Prostate gland (tissue), 2 donors: ENCODE results near the gene MAPK1. TPM values are rescaled to one million over a fixed set of nuclear protein-coding genes. Genes with fewer than 3 reads are reported as not detected.

Experiments used
- DNase-seq: peaks from one replicate; pipeline ENCODE4 v3.0.0-alpha.2; 2019; ENCODE audit warnings: low spot score
- H3K27ac ChIP-seq, 2 donors: fragments of 200-600 bp; sonication (generic); 2 replicates each; pipeline ENCODE4 v1.5.1; 2017 to 2019
- H3K27me3 ChIP-seq: fragments of 200-600 bp; sonication (generic); replicated peaks from 2 replicates; pipeline ENCODE4 v1.5.1; 2019; ENCODE audit not compliant: insufficient read depth
- H3K36me3 ChIP-seq, 2 donors: fragments of 200-600 bp; sonication (generic); 1 replicate in 1 of 2; 2 replicates in 1 of 2; pipeline versions ENCODE4 v1.5.1 to v1.8.1; 2017 to 2019
- H3K4me1 ChIP-seq: fragments of 200-600 bp; sonication (generic); replicated peaks from 2 replicates; pipeline ENCODE4 v1.5.1; 2019
- H3K4me3 ChIP-seq, 2 donors: fragments of 200-600 bp; sonication (generic); 2 replicates each; pipeline ENCODE4 v1.5.1; 2017 to 2019
- H3K9me3 ChIP-seq: fragments of 200-600 bp; sonication (generic); 2 replicates; pipeline ENCODE4 v1.5.1; 2017
- CTCF ChIP-seq, 4 experiments: fragments of 200-600 bp in 2 of 4; fragments of 450-650 bp in 2 of 4; sonication (generic) in 2 of 4; IDR thresholded peaks; 1 replicate in 3 of 4; 2 replicates in 1 of 4; pipeline ENCODE4 v1.5.1; 2016 to 2019; ENCODE audit warnings: antibody characterized with exemption in 4 of 4, mild to moderate bottlenecking in 2 of 4, moderate library complexity in 2 of 4
- POLR2A ChIP-seq: fragments of 450-650 bp; IDR thresholded peaks from one replicate; pipeline ENCODE4 v1.6.1; 2016; ENCODE audit warnings: antibody characterized with exemption, mild to moderate bottlenecking
- POLR2AphosphoS5 ChIP-seq: sonication (generic); formaldehyde crosslinking; IDR thresholded peaks from one replicate; pipeline ENCODE4 v1.6.1; 2017; ENCODE audit warnings: antibody characterized with exemption
- WGBS: methylation state at CpG from one replicate; pipeline ENCODE4 v1.1.5; 2018; 5-methylcytosine and 5-hydroxymethylcytosine counted together
- intact Hi-C: fragments of 100-400 bp; cut with DNase I; formaldehyde crosslinking; loops from one replicate; pipeline ENCODE4 v1.14.2; 2022
- total RNA-seq, 2 donors: library from RNA; depleted of rRNA; stranded (reverse); fragments of >200 nt; gene quantifications; one replicate each; pipeline ENCODE4 v1.1.0, GENCODE V29; 2016

Gene MAPK1
- total RNA-seq, 2 donors from 2014 or later: 89.6 to 92.1 TPM

DNA sequence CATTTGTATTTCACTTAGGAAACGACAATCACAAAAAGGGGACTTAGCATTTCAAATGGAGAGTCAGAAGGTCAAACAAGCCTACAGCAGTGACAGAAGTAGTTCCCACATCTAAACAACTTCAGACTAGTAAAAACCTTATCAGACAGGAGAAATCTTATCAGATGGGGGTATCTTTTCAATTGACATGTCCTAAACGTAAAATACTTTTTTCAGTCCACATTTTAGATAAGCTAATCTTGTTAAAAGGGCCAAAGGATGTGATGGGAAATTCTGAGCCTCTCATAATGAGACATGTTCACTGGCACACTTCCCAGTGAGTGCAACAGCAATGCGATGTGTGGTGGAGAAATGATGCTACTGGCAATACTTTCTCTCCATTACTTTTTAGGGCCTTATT is 2.4 kb downstream of the MAPK1 start:
- H3K4me3 ChIP-seq: no peak overlapping the region
- TF ChIP-seq CTCF (IDR thresholded peaks at IDR 0.05) (no peak), POLR2A (no peak), POLR2AphosphoS5 (no peak)
- H3K36me3 ChIP-seq: no peaks in the 10 kb centered on the region
- intact Hi-C loops: no loop called here
- WGBS: 17% methylated on average over 3 of the region's 3 CpGs
- H3K9me3 ChIP-seq: no peaks in the 10 kb centered on the region
- no peak overlapping the region for H3K27ac ChIP-seq
- peak; percentile 24 for DNase-seq
- no peaks in the 10 kb centered on the region for H3K27me3 ChIP-seq
- H3K4me1 ChIP-seq: peaks cover 6% of the 10 kb centered on the region

- Histone ChIP-seq H3K4me3 (no peak overlapping the region), H3K27ac (no peak overlapping the region), H3K9me3 (no peaks in the 10 kb centered on the region), H3K36me3 (no peaks in the 10 kb centered on the region), H3K27me3 (no peaks in the 10 kb centered on the region), H3K4me1 (peaks cover 6% of the 10 kb centered on the region)
- no peak for DNase-seq
- intact Hi-C loops: no loop called here
- no peak for TF ChIP-seq POLR2AphosphoS5
- no peak for TF ChIP-seq CTCF (IDR thresholded peaks at IDR 0.05)
- TF ChIP-seq POLR2A: no peak
- WGBS: 90% methylated on average over 9 of the region's 9 CpGs
Measured at GRCh38 chr22:21862386-21863245, 4.8 kb downstream of the MAPK1 start.

DNA sequence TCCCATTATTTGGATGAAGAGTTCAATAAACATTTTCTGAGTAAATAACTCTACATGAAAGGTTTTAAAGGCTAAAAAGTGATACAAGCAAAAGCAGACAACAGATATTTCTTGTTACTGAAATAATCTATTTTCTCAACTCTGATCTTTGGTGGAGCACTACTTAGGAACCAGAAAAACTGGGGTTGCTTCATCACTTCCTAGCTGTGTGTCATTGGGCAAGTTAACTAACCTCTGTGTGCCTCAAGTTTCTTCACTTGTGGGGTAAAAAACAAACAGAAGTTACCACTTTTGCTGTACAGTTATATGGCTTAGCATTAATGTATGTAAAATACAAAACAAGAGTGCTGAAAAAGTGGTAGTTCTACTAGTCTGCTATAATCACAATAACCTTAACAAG is 5.6 kb downstream of the MAPK1 start:
- DNase-seq: no peak
- no peak overlapping the region for H3K4me3 ChIP-seq
- H3K27ac ChIP-seq: no peak overlapping the region
- TF ChIP-seq CTCF (IDR thresholded peaks at IDR 0.05) (no peak), POLR2A (no peak), POLR2AphosphoS5 (no peak)
- H3K9me3 ChIP-seq: no peaks in the 10 kb centered on the region
- no peaks in the 10 kb centered on the region for H3K36me3 ChIP-seq
- peaks cover 6% of the 10 kb centered on the region for H3K4me1 ChIP-seq
- intact Hi-C loops: no loop called here
- no peaks in the 10 kb centered on the region for H3K27me3 ChIP-seq

GRCh38 chr22:21861264-21861848 is 6.1 kb downstream of the MAPK1 start:
- 96% methylated on average over 3 of the region's 3 CpGs for WGBS
- intact Hi-C loops: no loop called here
- Histone ChIP-seq H3K4me1 (peaks cover 6% of the 10 kb centered on the region), H3K9me3 (no peaks in the 10 kb centered on the region), H3K36me3 (no peaks in the 10 kb centered on the region), H3K27ac (no peak overlapping the region), H3K4me3 (no peak overlapping the region), H3K27me3 (no peaks in the 10 kb centered on the region)
- TF ChIP-seq POLR2A (no peak), POLR2AphosphoS5 (no peak), CTCF (IDR thresholded peaks at IDR 0.05) (no peak)
- no peak for DNase-seq
